SK-N-SH (cell line): ENCODE measurements around the gene CADM2. TPM values are rescaled to one million over a fixed set of nuclear protein-coding genes. Genes with fewer than 3 reads are reported as not detected.
A peak's percentile ranks its signal among the peaks of the same experiment; 100 is the strongest.
"Not testable (repeated sequence)": the region's sequence is repeated elsewhere in the genome, so short reads cannot be mapped to it uniquely, and the experiment has no call there.

Experiments used
- CTCF ChIA-PET: fragments of 300-600, 350-600 bp; formaldehyde crosslinking; extraction: SDS; loops from one replicate; lab custom pipeline; 2021; lab: Yijun Ruan, JAX
- POLR2A ChIA-PET: fragments of 350-600 bp; sonication (Branson Sonifier 250); formaldehyde crosslinking; extraction: SDS; loops from one replicate; lab custom pipeline; 2020; ENCODE audit warnings: antibody characterized with exemption, inconsistent platforms; lab: Yijun Ruan, JAX
- DNase-seq: peaks from one replicate; pipeline ENCODE4 v3.0.0; 2012
- H2AFZ ChIP-seq: fragments of 200-600 bp; sonication (generic); 2 replicates; pipeline ENCODE4 v1.8.1; 2016; ENCODE audit warnings: antibody characterized with exemption, mild to moderate bottlenecking, low read depth
- H3F3A ChIP-seq: fragments of 200-600 bp; sonication (generic); replicated peaks from 2 replicates; pipeline ENCODE3; 2016; ENCODE audit warnings: antibody characterized with exemption, mild to moderate bottlenecking; ENCODE audit not compliant: insufficient read depth
- H3K27ac ChIP-seq, 2 experiments: fragments of 200-500 bp in 1 of 2; fragments of 200-600 bp in 1 of 2; sonication (Bioruptor generic) in 1 of 2; sonication (generic), shearing (Covaris generic) in 1 of 2; 2 replicates each; pipeline versions ENCODE4 v1.5.1 to v1.6.1; 2014 to 2016; ENCODE audit warnings: low read depth in 2 of 2, inconsistent platforms in 1 of 2, low read length in 1 of 2, mild to moderate bottlenecking in 1 of 2, mixed read lengths in 1 of 2
- H3K27me3 ChIP-seq: fragments of 200-600 bp; sonication (generic), shearing (Covaris generic); 2 replicates; pipeline ENCODE4 v1.6.1; 2016; ENCODE audit warnings: mixed run types; ENCODE audit not compliant: insufficient read depth
- H3K36me3 ChIP-seq, 2 experiments: fragments of 200-500 bp in 1 of 2; fragments of 200-600 bp in 1 of 2; sonication (Bioruptor generic) in 1 of 2; sonication (generic) in 1 of 2; replicated peaks in 1 of 2; 2 replicates each; pipeline versions ENCODE3 to v1.5.1; 2014 to 2016; ENCODE audit warnings: low read length in 1 of 2, mild to moderate bottlenecking in 1 of 2; ENCODE audit not compliant: insufficient read depth in 2 of 2, control insufficient read depth in 1 of 2
- H3K4me1 ChIP-seq, 2 experiments: fragments of 200-500 bp in 1 of 2; fragments of 200-600 bp in 1 of 2; sonication (Bioruptor generic) in 1 of 2; sonication (generic), shearing (Covaris generic) in 1 of 2; 2 replicates each; pipeline versions ENCODE4 v1.5.1 to v1.6.1; 2014 to 2016; ENCODE audit warnings: low read depth in 1 of 2, low read length in 1 of 2, mixed run types in 1 of 2; ENCODE audit not compliant: insufficient read depth in 2 of 2, control insufficient read depth in 1 of 2
- H3K4me2 ChIP-seq: fragments of 200-600 bp; sonication (generic), shearing (Covaris generic); 2 replicates; pipeline ENCODE4 v1.6.1; 2017; ENCODE audit warnings: mixed run types
- H3K4me3 ChIP-seq, 2 experiments: fragments of 200-500 bp in 1 of 2; fragments of 200-600 bp in 1 of 2; sonication (Bioruptor generic) in 1 of 2; sonication (generic), shearing (Covaris generic) in 1 of 2; 2 replicates each; pipeline versions ENCODE4 v1.5.1 to v1.8.1; 2014 to 2016; ENCODE audit warnings: low read depth in 2 of 2, inconsistent platforms in 1 of 2, low read length in 1 of 2, mild to moderate bottlenecking in 1 of 2, mixed read lengths in 1 of 2, moderate library complexity in 1 of 2
- H3K79me2 ChIP-seq: fragments of 200-600 bp; sonication (generic); 2 replicates; pipeline ENCODE4 v1.8.1; 2017; ENCODE audit warnings: mild to moderate bottlenecking; ENCODE audit not compliant: insufficient read depth
- H3K9ac ChIP-seq: fragments of 200-600 bp; sonication (generic); 2 replicates; pipeline ENCODE4 v1.6.1; 2017; ENCODE audit warnings: mixed run types
- H3K9me2 ChIP-seq: fragments of 200-600 bp; sonication (generic); 2 replicates; pipeline ENCODE4 v1.6.1; 2017; ENCODE audit warnings: mixed run types
- H3K9me3 ChIP-seq: fragments of 200-600 bp; sonication (generic); 2 replicates; pipeline ENCODE4 v1.6.1; 2017; ENCODE audit warnings: mixed run types, mild to moderate bottlenecking, moderate library complexity
- H4K20me1 ChIP-seq: fragments of 200-600 bp; sonication (generic); 2 replicates; pipeline ENCODE4 v1.6.1; 2017; ENCODE audit warnings: mild to moderate bottlenecking, mixed run types; ENCODE audit not compliant: insufficient read depth
- MXI1 ChIP-seq: IDR thresholded peaks from 2 replicates; pipeline ENCODE4 v1.6.1; 2012; ENCODE audit warnings: mild to moderate bottlenecking, low read depth, low read length, improper control_type of control experiment
- RAD21 ChIP-seq: IDR thresholded peaks from 2 replicates; pipeline ENCODE4 v1.6.1; 2012; ENCODE audit warnings: mild to moderate bottlenecking, low read length
- WGBS: methylation state at CpG from one replicate; pipeline ENCODE4 v1.1.6; 2017; ENCODE audit warnings: low lambda C conversion rate; 5-methylcytosine and 5-hydroxymethylcytosine counted together
- polyA plus RNA-seq, 3 experiments: library from polyadenylated mRNA; depleted of rRNA; stranded (reverse); fragments of >200 nt; gene quantifications; 2 replicates each; pipeline ENCODE4 v1.2.3, GENCODE V29; 2012

Gene CADM2
- polyA plus RNA-seq, 1 of the 3 experiments (the other 2 are of a cell fraction), result 0.46 TPM

GRCh38 chr3:85504129-85504784 lies 545.5 kb downstream of the CADM2 start:
- POLR2A ChIA-PET, result interaction anchor here (1.2 kb wide), 1 partner anchor 545 kb away, joined by 3 read pairs; the partner anchor contains the start of gene CADM2
- Histone ChIP-seq H3K27ac (peak overlapping the region in 1 of 2 experiments; percentile 71; a peak in 2 of 4 replicates), H3K4me3 (peak overlapping the region; percentile 58 to 65), H3K4me2 (peak overlapping the region; percentile 83), H3K9ac (peak overlapping the region; percentile 29; the same call in 1 of the 2 replicates), H2AFZ (peak overlapping the region; percentile 93)
- H3K27me3 ChIP-seq, H3K79me2 ChIP-seq, H3K36me3 ChIP-seq, H4K20me1 ChIP-seq, H3K4me1 ChIP-seq, H3K9me3 ChIP-seq, H3K9me2 ChIP-seq, H3F3A ChIP-seq: not testable (repeated sequence)
- TF ChIP-seq MXI1, result 0 out of 2 replicates have a peak, but pooled peaks have one; percentile 5
- 0 out of 2 replicates have a peak, but pooled peaks have one; percentile 18 for TF ChIP-seq RAD21
- WGBS, result 18% methylated on average over 12 of the region's 33 CpGs
- CTCF ChIA-PET, result interaction anchor here (0.8 to 1.2 kb wide), 3 partner anchors 58 to 539 kb away, joined by 3 to 4 read pairs (median 4); no protein-coding TSS in a partner anchor
- peak; percentile 41 for DNase-seq

DNA sequence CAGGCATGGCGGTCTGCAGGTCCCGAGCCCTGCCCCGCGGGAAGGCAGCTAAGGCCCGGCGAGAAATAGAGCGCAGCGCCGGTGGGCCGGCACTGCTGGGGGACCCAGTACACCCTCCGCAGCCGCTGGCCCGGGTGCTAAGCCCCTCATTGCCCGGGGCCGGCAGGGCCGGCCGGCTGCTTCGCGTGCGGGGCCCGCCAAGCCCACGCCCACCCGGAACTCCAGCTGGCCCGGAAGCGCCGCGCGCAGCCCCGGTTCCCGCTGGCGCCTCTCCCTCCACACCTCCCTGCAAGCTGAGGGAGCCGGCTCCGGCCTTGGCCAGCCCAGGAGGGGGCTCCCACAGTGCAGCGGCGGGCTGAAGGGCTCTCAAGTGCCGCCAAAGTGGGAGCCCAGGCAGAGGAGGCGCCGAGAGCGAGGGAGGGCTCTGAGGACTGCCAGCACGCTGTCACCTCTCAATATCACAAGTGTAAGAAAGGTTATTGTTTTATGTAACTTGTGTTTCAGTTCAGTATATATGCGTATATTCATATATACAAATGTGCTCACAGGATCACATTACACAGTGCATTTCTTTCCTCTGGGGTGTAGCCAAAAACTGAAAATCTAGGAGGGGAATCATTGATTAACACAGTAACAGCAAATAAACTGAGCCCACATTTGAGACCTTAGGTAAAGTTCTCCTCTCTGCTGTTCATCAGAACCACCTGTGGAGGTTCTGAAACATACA lies 546.2 kb downstream of the CADM2 start:
- ChIA-PET POLR2A (interaction anchor here (1.2 kb wide), 1 partner anchor 546 kb away, joined by 3 read pairs; the partner anchor contains the start of gene CADM2), CTCF (interaction anchor here (0.7 to 1.2 kb wide), 4 partner anchors 12 to 539 kb away, joined by 3 to 4 read pairs (median 3); no protein-coding TSS in a partner anchor)
- WGBS, result 6% methylated on average over 9 of the region's 41 CpGs

DNA sequence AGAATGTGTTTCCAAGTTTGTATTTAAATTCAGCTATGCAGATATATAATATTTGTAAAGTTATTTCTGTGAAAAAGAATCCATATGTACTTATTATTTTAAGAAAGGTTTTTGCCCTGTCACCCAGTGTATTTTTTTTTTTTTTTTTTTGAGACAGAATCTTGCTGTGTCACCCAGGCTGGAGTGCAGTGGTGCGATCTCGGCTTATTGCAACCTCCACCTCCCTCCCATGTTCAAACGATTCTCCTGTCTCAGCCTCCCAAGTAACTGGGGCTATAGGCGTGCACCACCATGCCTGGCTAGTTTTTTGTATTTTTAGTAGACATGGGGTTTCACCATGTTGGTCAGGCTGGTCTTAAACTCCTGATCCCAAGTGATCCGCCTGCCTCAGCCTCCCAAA lies 548.3 kb downstream of the CADM2 start:
- H3K9ac ChIP-seq, H3K27me3 ChIP-seq, H3K4me2 ChIP-seq, H3K4me1 ChIP-seq, H3K9me3 ChIP-seq, POLR2A ChIA-PET, H3K27ac ChIP-seq, H3K9me2 ChIP-seq, DNase-seq, H3F3A ChIP-seq, H3K4me3 ChIP-seq, H2AFZ ChIP-seq, H3K36me3 ChIP-seq, H3K79me2 ChIP-seq, H4K20me1 ChIP-seq: not testable (repeated sequence)
- CTCF ChIA-PET, result interaction anchor here (1.6 kb wide), 1 partner anchor 84 kb away, joined by 3 read pairs; no protein-coding TSS in a partner anchor
- 35% methylated on average over 5 of the region's 5 CpGs for WGBS

More for the DNA sequence above, 546.2 kb downstream of the CADM2 start:
- Histone ChIP-seq H3K27ac (peak overlapping the region in 1 of 2 experiments; percentile 76; a peak in 2 of 4 replicates), H2AFZ (peak overlapping the region; percentile 93), H3K4me2 (peak overlapping the region; percentile 83), H3K4me3 (peak overlapping the region; percentile 58 to 65), H3K9ac (peak overlapping the region; percentile 29)
- H3K9me2 ChIP-seq, H3K4me1 ChIP-seq, H3K79me2 ChIP-seq, H3F3A ChIP-seq, H3K9me3 ChIP-seq, H4K20me1 ChIP-seq, DNase-seq, H3K27me3 ChIP-seq, H3K36me3 ChIP-seq: not testable (repeated sequence)
